ENCODE measurements around the gene C17orf107.
"Not testable (repeated sequence)": the region's sequence is repeated elsewhere in the genome, so short reads cannot be mapped to it uniquely, and the experiment has no call there.

C17orf107 gene

DNA sequence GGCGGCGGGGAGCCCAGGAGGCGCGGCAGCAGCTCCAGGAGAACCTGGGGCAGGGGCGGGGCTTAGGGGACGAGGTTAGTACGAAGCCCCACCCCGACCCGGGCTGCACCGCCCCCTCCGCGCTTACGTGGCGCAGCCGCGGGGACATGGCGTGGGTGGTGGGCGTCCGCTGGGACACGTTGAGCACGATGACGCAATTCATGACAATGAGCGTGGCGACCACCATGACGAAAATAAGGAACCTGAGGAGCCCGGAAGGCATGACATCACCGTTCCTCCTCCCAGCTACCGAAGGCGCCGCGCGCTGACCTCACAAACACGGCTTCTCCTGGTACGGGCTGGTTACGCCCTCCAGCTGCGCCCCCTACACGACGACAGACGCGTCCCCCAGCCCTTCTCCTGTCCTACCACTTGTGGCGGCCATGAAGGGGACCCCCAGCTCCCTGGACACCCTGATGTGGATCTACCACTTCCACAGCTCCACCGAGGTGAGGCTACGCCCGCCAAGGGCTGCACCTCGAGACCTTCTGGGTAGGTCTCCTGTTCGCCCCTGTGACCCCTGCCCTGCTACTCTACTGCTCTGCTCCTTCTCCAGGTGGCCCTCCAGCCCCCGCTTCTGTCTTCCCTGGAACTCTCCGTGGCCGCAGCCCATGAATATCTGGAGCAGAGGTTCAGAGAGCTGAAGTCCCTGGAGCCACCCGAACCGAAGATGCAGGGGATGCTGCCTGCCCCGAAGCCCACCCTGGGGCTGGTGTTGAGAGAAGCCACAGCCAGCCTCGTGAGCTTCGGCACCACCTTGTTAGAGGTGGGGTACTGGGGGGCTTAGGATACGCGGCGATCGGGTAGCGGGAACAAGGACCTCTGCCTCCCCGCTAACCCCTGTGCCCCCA is at the start of gene C17orf107:
Gene C17orf107, plus strand, starts transcription at position 196 of the 890 bp plus-strand sequence. Its CDS starts 227 bp downstream, at position 423.
- no peak for DNase-seq

DNA sequence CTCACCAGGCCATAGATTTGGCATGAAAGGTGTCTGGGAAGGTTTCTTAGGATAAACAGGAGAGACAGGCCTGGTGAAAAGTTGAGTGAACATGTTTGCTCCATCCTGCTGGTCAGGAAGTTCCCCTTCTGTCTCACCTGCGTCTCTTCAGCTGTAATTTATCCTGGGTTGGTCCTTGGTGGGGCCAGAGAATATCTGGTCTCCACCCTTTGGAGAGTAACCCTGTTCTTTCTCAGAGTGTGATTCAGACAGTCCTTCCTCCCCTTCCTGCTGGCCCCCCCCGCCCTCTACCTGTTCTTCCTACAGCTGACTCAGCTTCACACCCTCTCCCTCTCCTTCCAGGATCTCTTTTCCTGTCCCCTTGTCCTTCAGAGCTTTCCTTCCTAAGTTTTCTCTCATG is 49.1 kb upstream of the C17orf107 start:
- no peak for DNase-seq

DNA sequence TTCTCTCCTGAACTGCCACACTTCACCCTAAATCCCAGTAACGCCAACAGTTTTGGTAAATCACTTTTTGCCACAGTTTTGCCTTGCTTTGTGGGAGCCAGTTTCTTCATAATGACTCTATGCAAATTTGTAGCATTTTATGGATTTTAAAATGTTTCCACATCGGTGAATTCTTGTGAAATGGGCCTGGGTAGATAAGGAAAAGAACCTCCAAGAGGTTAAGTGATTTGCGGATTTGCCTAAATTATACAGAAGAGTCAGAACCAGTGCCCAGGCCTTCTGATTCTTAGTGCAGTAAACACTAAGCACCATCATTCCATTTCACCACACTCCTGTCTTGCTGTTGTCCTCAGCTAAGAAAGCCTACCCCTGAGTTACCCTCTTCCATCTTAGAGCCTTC is 48.3 kb upstream of the C17orf107 start:
- no peak for DNase-seq

DNA sequence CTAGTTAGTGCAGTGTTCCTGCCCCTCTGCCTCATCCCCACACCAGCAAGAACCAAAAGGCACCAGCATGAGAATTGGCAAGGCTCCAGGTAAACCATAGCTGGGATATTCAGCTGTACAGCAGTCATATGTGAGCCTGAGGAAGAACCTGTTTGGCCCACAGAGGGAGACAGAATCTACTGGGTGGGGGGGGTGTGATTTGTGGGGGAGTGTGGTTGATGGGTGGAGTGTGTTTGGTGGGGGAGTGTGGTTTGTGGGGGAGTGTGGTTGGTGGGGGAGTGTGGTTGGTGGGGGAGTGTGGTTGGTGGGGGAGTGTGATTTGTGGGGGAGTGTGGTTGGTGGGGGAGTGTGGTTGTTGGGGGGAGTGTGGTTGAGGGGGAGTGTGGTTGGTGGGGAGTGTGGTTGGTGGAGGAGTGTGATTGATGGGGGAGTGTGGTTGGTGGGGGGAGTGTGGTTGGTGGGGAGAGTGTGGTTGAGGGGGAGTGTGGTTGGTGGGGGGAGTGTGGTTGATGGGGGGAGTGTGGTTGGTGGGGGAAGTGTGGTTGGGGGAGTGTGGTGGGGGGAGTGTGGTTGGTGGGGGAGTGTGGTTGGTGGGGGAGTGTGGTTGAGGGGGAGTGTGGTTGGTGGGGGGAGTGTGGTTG is 46.6 kb upstream of the C17orf107 start:
- no peak for DNase-seq

DNA sequence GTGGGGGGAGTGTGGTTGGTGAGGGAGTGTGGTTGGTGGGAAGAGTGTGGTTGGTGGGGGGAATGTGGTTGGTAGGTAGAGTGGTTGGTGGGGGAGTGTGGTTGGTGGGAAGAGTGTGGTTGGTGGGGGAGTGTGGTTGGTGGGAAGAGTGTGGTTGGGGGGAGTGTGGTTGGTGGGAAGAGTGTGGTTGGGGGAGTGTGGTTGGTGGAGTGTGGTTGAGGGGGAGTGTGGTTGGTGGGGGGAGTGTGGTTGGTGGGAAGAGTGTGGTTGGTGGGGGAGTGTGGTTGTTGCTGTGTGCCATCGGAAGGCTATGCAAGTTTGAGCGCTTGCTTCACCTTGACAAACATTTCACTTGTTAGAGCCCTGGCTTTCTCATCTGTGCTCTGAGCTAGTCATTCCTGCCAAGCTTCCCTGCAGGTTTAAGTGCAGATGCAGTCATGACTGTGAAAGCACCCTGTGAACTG is 46.1 kb upstream of the C17orf107 start:
- DNase-seq: no peak

DNA sequence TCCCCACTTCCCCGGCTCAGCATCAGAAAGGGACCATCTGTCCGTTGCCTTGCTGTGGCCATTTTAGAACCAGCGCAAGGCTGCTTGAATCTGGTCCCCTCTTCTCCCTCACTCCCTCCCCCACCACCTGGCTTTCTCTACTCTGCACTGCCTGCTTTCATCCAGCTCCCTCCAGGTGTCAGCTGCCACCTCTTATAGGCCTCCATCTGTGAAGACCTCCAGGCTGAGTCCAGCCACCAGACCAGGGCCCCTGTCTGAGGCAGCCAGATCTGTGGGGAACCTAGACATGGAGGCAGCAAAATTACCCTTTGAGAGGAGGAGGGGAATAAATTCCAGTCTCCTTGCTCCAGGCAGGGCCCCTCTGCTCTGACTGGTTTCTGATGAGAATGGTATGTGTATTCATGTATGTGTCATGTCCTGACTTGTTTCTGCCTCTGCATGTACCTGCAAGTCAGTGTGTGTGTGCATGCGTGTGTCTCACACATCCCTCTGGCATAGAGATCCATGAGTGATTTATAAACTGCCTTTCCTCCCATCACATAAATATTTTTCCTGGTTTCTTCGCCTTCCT is 45.1 kb upstream of the C17orf107 start:
- DNase-seq: no peak

DNA sequence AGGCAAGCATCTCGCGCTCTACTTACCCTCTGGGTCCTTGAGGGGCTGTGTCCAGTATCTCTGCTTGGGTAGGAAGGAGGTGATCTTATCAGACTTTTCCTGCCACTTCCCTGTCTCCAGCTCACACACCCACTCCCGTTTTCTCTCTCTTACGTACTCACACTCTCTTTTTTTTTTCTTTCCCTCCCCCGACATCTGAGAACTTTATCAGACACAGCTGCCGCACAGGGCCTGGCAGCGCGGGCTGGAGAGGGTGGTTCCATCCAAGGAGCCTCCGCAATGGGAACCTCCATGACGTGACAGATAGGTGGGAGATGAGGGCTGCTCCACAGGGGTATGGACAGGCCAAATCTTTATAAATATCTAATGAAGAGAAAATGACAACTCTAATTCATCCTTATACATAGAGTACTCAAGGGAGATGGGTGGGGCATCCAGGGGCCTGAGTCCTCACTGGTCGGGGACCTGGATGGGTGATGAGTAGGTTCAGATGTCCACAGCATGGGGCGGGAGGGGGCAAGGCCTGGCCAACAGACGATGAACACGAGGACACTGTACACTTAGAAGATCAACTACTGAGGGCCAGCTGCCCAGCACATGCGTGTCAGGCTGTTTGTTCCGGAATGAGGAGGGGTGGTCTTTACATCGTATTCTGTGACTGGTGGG is 42.9 kb upstream of the C17orf107 start:
- no peak for DNase-seq

DNA sequence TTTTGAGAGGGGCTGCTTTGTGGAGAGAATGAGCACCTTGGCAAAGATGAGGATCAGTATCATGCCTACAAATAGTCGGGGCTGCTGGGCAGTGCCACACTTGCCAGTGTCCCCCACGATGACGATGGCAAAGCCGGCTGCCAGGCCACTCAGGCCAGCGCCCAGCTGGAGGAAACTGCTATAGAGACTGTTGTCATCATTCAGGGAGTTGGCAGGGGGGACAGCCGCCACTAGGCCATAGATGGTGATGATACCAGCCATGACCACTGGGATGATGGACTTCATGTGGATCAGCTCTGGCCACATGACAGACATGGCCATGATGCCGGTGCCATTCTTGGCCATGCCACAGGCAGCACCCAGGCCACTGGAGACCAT is 42.4 kb upstream of the C17orf107 start:
- DNase-seq: no peak

DNA sequence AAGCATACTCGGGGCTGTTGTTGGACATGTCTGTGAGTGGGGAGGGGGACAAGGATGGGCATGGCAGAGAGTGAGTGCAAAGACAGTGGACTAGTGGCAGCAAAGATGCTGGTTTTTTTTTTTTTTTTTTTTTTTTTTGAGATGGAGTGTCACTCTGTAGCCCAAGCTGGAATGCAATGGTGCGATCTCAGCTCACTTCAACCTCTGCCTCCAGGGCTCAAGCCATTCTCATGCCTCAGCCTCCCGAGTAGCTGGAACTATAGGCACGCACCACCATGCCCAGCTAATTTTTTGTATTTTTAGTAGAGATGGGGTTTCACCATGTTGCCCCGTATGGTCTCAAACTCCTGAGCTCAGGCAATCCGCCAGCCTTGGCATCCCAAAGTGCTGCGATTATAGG is 42.0 kb upstream of the C17orf107 start:
- not testable (repeated sequence) for DNase-seq

DNA sequence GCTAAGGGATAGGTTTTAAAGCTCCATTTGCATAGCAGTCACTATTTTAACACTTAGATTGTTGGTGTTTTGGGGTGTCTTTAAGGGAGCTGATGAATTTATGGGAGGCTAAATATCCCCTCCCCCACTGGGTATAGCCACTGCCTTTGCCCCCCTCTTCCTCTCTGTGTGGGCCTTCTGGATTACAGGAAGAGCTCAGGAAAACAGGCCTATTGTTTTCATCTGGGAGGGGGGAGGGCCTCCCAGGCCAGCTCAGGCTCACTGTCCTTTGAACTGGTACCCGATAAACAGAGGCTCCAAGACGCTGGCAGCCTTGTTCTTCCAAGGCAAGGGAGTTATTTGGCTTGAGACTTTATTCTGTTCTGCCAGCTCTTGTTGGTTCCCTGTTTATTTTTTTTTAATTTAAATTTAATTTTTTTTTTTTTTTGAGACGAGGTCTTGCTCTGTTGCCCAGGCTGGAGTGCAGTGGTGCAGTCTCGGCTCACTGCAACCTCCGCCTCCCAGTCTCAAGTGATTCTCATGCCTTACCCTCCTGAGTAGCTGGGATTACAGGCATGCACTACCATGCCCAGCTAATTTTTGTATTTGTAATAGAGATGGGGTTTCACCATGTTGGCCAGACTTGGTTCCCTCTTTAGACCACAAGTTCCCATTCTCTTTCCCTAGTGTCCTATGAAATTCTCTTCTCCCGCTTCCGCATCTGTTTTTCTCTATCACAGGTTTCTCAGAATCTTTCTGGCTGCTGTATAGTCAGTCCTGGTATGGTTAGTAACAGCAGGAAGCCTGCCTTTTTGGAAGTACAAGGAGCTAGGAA is 41.1 kb upstream of the C17orf107 start:
- DNase-seq: no peak

DNA sequence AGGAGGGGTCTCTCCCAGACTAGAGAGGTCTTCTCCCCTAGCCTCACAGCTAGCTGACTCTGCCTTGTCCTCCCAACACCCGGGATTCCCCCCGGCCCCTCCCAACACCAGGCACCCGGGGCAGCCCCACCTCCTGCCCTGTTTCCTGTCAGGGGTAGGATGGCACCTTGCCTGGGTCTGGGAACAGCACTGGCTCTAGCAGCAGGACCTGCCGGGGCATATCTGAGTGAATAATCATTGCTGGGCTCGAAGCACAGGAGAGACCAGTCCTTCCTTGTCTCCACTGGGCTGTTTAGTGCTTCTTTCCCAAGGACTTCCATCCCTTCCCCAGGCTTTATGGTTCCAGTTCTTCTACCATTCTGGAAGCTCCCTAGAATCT is 40.5 kb upstream of the C17orf107 start:
- DNase-seq: no peak

DNA sequence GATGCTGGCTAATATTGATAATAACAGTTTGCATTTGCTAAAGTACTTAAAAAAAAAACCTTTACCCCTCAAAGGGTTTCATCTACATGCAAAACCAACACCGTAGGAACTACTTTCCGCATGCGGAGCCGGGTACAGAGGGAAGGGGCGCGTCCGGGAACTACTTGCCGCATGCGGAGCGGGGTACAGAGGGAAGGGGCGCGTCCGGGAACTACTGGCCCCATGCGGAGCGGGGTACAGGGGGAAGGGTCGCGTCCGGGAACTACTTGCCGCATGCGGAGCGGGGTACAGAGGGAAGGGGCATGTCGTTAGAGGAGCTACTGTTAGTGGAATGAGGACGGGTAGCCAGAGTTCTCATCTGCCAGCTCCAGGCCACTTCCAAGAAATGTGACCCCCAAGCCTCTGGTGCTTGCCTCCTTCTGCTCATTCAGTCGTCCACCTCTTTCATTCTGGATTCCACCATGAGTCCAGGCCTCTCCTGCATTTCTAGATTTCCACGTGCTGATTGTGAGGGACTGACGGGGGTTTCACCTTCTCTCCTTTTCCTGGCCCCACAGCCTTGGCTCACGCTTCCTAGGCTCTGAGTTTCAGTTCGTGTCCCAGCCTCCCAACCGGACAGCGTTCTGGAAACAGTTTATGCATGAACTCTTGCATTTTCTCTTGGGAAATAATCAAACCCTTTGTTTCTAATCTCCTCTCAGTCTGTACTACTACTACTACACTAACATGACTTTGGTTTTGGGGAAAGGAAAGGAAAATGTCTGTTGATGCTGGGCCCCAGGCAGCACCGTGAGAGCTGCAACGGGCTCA is 39.3 kb upstream of the C17orf107 start:
- DNase-seq: no peak

DNA sequence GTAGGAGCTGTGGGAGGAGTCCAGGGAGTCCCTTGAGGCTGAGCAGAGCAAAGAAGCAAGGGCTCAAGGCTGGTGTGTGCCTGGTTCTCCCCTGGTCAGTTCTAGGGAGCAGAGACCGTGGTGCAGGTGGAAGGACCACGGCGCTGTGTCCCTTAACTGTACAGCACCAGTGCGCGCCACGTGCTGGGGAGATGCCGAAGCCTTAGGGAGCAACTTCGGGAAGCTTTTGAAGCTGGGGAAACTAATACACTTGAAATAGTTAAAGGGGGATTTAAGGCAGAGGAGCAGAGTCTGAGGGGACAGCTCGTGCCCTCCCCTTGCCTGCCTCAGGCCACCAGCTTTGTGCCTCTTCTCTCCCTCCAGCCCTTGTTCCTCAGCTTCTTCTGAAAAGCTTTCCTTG is 38.7 kb upstream of the C17orf107 start:
- no peak for DNase-seq

DNA sequence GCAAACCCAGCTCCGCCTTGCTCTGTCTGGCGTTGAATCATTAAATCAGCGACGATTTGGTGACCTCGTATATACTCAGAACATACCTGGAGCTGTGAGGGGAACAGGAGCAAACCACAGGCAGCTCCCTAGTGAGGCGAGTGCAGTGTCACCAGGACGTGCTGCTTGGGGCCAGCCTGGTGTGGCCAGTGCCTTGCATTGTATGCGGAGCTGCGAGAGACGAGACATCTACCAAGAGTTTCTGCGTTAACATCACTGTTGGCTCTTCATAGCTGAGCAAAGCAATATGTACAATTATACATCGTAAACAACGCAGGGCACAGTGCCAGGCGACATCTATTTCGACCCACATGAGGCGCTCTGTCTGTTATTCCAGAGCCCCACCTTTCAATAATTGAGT is 38.3 kb upstream of the C17orf107 start:
- DNase-seq: no peak

DNA sequence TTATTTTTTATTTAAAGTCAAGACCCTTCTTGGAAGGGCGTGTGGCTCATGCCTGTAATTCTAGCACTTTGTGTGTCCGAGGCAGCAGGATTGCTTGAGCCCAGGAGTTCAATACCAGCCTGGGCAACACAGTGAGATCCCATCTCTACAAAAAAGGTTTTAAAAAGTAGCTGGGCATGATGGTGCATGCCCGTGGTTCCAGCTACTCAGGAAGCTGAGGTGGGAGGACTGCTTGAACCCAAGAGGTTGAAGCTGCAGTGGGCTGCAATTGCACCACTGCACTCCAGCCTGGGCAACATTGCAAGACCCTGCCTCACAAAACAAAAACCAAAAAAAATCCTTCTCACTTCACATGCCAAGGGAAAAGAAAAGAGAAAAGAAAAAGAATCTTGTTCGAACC is 36.6 kb upstream of the C17orf107 start:
- no peak for DNase-seq

DNA sequence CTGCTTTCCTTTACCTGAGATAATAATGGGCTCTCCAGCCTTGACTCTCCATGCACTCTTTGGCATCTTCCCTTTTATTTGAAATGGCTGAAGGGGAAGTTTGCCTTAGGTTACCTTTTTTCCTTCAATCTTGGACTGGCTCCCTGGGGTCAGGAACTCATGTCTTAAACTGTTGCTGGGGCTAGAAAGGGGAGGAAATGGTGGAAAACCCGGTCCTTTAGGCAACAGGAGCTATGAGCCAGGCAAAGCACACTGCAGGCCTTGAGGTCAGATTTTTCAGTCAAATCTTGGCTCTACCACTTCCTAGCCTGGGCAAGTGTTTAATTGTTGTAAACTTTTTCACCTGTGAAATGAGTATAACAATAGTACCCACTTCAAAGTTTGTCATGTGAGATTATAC is 36.0 kb upstream of the C17orf107 start:
- no peak for DNase-seq

DNA sequence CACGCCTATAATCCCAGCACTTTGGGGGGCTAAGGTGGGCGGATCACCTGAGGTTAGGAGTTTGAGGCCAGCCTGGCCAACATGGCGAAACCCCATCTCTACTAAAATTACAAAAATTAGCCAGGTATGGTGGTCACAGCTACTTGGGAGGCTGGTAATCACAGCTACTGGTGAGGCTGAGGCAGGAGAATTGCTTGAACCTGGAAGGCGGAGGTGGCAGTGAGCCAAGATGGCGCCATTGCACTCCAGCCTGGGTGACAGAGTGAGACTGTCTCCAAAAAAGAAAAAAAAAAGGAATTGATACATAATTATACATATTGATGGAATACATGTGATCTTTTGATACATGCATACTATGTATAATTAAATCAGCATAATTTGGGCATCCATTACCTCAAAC is 31.8 kb upstream of the C17orf107 start:
- DNase-seq: not testable (repeated sequence)

DNA sequence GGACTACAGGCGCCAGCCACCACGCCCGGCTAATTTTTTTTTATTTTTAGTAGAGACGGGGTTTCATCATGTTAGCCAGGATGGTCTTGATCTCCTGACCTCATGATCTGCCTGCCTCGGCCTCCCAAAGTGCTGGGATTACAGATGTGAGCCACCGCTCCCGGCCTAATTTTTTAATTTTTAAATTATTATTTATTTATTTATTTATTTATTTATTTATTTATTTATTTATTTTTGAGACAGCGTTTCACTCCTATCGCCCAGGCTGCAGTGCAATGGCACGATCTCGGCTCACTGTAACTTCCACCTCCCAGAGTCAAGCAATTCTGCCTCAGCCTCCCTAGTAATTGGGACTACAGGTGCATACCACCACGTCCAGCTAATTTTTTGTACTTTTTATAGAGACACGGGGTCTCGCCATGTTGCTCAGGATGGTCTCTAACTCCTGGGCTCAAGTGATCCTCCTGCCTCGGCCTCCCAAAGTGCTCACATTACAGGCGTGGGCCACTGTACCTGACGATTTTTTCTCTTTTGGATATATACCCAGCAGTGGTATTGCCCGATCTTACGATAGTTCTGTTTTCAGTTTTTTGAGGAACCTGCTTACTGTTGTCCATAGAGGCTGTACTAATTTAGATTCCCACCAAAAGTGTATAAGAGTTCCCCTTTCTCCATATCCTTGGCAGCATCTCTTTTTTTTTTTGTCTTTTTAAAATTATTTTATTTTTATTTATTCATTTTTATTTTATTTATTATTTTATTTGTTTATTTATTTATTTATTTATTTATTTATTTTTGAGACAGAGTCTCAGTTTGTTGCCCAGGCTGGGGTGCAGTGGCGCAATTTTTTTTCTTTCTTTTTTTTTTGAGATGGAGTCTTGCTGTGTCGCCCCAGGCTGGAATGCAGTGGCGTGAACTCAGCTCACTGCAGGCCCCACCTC is 30.0 kb upstream of the C17orf107 start:
- DNase-seq: not testable (repeated sequence)

DNA sequence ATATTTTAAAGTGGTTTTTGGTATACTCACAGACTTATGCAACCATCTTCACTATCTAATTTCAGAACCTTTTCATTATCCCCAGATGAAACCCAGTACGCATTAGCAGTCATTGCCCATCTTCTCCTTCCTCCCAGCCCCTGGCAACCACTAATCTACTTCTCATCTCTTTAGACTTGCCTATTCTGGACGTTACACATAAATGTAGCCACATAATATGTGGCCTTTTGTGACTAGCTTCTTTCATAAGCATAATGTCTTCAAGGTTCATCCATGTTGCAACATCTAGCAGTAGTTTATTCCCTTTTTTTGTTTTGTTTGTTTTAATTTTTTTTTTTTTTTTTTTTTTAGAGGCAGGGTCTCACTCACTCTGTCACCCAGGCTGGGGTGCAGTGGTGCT is 28.5 kb upstream of the C17orf107 start:
- DNase-seq: no peak

DNA sequence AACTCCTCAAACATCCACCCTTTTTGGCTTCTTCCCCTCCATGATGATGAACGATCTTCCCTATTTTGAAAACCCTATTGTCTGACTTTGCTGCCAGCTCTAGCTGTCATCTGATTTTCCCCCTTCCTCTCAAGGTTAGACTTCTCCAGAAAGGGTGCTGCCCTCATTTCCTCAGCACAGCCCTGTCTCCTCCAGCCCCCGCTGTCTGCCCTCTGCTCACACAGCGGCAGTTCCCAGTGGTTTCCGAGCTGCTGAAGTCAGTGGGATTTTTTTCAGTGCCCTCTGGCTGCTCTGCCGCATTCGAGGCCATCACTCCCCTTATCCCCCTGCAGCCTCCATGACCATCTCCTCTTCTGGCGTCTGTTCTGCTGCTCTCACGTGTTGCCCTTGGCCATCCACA is 26.6 kb upstream of the C17orf107 start:
- no peak for DNase-seq

DNA sequence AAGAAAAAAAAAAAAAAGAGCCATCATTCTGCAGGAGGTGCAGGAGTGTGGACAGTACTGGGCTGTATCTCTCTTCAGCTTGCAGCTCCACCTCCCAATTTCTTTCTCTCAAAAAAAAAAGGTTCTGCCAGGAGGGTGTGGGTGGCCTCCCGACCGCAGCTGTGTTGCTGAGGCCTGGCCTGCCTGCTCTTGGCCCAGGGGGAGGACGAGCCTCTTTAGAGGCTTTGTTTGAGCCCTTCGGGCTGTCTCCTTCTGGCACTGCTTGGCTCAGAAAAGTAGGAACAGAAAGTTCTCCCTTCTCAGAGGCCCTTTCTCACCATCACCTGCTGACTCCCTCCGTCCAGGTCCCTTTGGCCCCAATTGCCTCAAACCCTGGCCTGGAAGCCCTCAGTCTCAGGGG is 22.2 kb upstream of the C17orf107 start:
- DNase-seq: no peak

All from KG1 (cell line).